HG03103 (cell line): Measurements from ENCODE around the gene FNDC3B.

Experiments used
- ATAC-seq: cut with Tn5 transposase; IDR thresholded peaks from one replicate; pipeline ENCODE4 v1.9.1; 2021; ENCODE audit warnings: low read depth; ENCODE audit not compliant: unreplicated experiment

FNDC3B gene

DNA sequence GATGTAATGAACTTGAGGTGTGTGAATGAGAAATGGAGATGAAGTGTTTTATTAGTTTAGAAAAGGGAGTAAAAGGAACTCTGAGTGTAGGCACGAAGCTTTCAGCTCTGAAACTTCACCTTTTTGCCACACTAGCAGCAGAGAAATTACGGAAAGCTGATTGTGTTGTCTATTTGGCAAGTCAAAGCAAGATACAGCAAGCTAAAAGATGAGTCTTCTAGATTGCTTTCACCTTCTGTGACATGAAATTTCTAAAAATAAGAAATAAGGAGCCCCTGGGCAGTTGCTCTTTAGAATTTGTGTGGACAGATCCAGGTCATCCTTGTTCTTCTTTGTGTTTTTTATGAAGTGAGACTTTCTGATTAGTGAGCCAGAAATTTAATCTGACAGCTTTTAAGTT, 143.4 kb downstream of the FNDC3B start:
- ATAC-seq = no peak

DNA sequence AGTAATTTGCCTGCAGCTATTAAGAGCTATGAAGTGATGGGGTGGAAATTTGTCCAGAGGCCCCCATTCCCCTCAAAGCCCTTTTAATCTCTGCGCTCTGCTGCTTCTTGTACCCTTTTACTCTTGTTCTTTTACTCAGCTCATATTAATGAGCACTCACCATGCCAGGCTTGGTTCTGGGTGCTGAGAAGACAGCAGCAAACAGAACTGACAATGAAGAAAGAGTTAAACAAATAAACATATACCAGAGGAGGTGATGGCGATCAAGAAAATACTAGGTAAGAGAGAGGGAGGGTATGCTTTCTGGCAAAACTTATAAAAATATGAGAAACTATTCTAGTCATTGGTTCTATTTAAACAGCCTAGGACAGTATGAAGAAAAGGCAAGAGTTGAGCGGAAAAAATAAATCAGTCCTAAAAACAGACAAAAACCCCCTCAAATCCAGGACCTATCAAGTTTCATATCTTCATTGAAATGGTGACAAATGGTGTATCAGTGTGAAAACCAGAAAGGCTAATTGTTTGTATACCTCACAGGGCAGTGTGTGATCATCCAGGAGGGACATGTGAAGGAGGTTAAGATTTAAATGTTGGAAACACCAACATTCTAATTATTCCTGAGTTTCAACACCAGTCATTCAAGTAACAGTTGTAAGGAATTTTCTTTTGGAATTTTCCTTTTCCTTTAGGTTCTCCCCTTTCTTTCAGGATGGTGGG, 144.9 kb downstream of the FNDC3B start:
- ATAC-seq = no peak

DNA sequence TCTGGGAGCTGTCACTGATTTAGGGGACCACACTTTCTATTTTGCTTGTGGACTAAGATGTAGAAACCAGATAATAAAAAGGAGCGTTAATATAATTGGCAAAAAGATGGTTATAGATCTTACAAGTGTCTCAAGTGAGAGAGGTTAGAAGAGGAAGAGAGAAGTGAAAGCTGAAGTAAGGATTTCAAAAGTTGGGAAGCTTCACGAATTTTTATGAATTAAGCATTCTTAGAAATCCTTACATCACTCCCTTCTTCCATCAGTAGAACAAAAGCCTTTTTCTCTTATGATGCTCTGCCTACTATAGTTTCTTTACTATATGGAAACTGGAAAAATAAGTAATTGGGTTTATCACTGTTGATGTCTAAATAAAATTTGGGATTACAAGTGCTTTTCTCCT, 146.5 kb downstream of the FNDC3B start:
- ATAC-seq = no peak

DNA sequence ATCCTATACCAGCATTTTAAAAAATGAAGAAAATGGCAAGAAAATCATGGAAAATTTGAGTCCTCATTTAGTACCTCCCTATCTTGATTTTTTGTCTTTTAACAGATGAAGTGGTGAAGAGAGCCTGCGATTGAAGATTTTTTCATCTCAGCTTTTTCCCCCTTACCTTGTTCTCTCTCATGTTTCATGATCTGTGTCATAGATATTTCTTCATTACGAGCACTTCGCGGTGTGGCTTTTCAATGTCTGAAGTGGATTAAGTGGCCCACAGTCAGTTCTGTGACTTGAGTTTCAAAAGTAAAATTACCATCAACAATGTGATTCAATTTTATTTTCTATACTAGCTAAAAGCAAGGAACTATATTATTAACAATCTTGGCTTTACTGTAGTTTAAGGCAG, 147.2 kb downstream of the FNDC3B start:
- ATAC-seq = no peak

DNA sequence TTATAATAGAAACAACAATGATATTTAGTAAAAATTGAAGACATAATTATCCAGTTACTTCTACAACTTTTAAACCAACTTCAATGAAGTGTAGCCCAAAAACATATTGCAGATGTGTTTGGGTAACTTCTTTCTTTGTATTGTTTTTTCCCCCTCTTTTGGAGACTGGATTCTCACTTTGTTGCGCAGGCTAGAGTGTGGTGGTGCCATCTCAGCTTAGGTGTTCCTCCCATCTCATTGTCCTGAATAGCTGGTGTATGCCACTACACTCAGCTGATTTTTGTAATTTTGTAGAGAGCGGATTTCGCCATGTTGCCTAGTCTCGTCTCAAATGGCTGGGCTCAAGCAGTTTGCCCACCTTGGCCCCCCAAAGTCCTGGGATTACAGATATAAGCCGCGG, 148.1 kb downstream of the FNDC3B start:
- ATAC-seq = no peak

DNA sequence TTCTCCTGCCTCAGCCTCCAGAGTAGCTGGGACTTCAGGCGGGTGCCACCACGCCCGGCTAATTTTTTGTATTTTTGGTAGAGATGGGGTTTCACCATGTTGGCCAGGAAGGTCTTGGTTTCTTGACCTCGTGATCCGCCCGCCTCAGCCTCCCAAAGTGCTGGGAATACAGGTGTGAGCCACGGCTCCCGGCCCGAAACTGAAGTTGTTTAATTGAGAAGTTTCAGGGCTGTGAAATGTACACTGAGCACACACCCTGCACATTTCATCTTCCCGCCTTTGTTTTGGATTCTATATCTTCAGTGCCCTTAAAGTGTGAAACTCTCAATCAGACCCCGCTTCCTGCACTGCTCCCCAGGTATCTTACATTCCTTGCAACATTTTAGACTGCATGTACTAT, 149.1 kb downstream of the FNDC3B start:
- ATAC-seq = no peak

DNA sequence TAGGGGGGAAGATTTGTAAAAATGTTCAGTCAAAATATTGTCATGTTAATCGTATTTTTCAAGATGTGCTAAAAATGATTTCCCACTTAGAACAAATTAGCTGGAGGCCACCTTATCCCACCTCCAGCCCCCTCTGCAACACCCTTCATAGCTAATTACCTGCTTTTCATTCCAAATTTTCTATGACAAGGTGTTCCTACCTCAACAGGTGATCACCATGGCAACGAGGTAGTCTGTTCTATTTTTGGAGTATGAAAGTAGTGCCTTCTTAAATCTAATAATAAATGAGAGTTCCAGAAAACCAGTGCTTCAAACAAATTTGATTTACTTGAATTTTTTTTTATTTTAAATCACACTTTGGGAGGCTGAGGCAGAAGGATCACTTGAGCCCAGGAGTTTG, 149.8 kb downstream of the FNDC3B start:
- no peak for ATAC-seq

DNA sequence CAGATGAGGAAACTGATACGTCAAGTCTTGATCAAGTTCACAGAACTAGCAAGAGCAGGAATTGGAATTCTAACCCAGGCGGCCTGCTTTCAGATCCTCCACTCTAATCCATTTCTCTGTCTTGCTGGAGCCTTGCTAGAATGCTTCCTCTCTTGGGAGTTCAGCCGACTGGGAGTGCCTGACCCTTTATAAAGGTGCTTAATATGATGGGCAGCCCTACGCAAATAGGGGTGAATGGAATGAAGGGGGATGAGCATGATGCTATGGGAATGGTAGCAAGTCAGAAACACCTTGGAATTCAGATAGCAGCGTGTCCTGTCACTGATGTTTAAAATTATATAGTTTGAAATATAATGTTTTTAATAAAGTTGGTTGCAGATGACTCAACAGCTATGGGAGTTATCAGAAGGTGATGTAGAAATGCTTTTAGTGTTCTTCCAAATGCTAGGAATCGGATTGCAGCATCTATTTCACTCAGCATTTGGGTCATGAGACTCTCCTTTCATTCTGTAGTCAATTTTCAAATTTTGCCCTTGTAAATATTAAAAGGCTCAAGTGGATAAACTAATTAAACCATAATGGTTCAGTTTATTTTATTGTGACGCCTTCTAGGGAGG, 150.7 kb downstream of the FNDC3B start:
- ATAC-seq = no peak

DNA sequence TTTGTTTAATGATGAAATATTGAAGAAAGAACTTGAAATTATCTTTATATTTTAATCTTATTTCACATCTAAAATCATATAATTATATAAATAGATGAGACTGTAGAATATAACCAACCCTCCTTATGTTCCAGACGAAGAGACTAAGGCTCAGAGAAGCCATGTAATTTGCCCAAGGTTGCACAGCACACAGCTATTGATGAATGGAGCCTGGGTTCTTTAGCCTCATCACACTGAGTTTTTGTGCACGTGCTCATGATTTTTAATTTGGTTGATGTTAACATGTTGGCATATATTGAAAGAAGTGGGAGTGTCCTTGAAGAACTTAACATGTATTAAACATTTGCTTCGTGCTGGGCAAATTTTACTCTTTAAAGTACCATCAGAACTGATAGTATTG, 151.6 kb downstream of the FNDC3B start:
- ATAC-seq = no peak

DNA sequence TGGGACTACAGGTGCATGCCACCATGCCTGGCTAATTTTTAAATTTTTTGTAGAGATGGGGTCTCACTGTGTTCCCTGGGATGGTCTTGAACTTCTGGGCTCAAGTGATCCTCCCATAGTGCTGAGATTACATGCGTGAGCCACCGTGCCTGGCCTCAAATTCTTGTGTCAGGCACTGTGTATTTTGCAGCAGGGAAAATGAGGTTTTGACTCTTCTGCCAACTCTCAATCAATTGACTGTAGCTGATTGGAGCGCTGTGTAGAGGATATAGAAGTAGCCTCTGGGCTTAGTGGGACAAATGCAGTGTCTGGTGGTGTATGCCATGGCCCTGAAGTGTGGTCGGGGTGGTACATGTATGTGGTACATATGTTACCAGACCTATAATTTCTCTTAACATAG, 152.3 kb downstream of the FNDC3B start:
- ATAC-seq = no peak

DNA sequence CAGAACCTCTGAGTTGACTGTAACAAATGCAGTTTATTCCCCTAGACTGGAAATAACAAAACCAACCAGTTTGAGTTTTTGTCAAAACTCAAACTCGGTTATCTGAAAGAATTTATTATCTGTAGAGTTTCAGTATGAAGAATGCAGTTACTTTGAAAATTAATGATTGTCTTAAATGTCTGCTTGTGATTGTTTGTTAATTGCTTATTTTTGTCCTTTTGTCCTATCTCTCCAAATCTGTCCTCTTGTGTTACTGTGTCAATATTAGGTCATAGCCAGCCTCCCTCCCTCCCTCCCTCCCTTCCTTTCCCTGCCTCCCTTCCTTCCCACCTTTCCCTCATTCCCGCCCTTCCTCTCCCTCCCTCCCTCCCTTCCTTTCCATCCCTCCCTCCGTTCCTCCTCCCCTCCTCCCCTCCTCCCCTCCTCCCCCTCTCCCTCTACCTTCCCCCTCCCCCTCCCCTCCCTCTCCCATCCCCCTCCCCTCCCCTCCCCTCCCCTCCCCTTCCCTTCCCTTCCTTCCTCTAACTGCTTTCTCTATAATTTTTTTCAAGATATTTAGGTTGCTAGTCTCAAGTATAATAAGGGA, 153.5 kb downstream of the FNDC3B start:
- no peak for ATAC-seq

DNA sequence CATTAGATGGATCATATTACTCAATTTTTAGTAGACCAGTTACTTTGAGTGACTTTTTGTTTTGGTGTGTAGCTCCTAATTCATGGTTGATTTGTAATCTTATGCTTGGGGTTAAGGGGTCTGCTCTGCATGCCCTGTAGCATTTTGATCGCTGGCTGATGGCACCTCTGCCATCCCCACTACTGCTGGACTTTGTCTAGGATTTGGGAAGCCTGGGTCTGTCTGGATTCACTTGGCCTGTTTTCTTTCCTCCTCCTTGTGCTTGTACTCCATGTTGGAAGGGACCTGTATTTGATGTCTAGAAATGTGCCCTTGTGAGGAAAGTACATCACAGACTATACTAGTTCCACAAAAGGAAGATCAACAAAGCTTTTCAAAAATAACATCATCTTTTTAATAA, 154.1 kb downstream of the FNDC3B start:
- ATAC-seq = no peak

DNA sequence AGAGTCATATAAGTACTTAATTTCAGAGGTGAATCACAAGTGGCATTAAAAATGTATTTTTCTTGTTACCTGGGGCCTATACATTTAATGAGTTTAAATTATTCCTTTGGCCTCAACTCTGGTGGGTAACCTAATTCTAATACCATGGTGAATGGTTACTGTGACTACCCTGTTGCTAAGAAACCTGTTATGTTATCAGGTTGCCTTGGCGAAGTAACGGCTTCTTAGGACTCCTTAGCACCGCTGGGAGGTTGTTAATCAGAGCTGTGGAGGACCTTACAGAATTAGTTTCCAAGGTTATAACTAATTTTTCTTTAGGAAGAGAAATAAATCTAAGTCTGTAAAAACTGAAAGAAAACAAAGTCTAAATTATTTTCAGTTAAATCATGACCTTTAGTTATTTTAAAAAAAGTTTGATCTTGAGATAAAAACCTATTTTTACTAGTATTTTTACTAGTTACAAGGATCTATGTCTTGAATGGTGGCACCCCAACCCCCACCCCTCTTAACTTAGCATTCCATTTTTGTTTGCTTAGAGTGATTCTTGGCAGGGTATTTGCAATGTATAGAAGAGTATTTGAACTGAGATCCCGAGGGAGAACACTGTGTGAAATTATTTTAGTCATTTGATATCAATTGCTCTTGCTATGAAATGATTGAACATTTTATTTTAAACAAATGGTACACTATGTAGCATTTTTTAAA, 155.5 kb downstream of the FNDC3B start:
- ATAC-seq = no peak

DNA sequence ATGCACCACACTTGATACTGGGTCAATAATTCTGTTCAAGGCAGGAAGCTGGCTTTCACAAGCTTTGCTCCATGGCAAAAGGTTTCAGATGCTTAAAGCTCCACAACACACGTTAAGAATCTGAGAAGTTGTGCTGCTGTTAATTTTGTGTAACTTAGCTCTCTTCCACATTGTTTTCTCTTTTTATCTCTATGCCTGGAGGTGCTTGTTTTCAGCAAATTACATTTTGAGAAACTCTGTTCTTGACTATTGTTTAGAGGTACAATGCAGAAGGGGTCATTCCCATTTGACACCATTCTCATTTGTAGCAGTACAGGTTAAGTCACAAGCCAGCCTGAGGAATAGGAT, 156.0 kb downstream of the FNDC3B start:
- no peak for ATAC-seq

DNA sequence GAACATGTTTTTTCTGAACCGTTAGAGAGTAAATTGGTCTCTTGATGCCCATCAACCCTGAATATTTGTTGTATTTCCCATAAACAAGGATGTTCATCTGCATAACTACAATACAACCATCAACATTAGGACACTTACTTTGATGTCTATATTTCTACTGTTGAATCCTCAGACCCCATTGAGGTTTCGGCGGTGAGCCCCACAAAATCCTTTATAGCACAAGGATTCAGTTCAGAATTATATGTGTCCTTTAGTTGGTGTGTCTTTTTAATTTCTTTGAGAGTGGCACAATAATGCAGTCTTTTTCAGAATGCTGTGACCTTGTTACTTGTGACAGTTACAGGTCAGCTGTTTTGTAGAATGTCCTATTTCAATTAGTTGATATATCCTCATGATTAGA, 158.0 kb downstream of the FNDC3B start:
- no peak for ATAC-seq

DNA sequence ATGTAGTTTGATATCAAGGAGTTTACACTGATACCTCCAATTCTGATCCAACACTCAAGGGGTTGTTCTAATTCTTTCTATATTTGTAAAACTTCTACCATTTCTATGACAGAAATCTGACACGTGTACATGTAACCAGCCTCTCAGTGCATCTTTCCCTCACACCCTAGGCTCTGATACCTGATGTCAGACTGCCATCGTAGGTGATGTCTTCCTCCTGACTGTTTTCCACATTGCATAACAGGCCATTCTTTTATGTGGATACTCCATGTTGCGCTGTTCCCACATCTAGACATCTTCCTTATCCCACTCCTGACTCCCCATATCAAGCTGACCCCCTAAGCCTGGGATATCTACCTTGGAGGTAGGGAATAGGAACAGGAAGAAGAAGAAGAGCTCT, 159.1 kb downstream of the FNDC3B start:
- no peak for ATAC-seq

DNA sequence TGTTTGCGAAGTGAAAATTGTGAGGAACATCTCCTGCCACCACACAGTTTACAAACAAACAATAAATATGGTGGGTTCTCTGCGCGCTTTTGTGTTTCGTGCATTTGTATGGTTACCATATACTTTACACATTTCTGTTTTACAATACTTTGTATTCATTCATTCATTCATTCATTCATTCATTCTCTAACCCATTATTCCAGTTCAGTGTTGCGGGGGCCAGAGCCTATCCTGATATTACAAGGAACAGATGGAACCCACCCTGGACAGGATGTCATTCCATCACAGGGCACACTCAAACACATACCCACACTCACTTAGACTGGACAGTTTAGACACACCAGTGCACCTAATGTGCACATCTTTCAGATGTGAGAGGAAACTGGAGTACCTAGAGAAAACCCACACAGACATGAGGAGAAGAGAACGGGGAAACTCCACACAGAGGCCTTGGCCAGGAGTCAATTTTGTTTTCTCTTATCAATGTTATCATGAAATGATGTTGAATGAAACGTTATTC, 160.5 kb downstream of the FNDC3B start:
- no peak for ATAC-seq

DNA sequence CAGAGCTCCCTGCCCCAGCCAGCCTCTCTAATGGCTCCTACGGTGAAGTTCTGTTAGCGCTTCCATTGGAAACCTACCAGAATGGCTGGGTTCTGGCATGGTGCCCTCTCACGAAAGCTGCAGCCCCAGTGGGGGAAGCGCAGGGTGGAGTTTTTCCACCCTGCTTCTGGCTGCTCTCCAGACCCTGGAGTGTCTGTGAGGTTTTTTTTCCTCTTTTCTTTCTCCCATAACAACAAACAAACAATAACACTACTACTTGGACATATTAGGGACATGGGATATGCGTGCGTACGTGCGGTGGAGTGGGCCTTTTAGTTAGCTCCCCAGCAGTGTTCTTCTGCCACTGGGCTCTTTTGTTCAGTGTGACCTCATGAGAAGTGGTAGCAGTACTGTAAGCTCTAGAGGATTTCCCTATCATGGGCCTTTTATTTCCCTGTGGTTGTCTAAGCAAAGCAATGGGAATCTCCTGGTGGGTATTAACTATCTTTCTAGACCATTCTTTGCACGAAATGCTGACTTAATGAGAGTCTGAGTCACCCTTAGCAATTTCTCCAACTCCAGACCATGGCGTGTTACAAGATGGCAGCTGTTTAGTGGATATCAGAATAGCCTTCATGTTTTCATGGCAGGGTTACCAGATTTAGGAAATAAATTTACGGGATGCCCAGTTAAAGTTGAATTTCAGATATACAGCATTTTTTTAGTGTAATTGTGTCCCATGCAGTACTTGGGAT, 161.9 kb downstream of the FNDC3B start:
- ATAC-seq = no peak

DNA sequence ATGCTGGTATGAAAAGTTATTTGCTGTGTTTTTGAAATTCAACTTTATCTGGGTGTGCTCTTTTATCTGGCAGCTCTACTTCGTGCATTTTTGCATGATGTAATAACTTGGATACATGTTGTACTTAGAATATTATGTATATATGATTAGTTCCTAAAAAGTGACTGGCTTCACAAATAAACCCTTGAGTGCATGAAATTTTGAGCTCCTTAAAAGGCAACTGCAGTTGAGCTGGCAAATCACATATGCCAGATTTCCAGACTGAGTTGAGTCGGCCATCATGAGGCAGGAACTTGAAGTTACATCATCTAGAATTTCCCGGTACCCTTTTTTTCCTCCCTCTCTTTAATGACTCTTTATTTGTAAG, 162.5 kb downstream of the FNDC3B start:
- no peak for ATAC-seq

DNA sequence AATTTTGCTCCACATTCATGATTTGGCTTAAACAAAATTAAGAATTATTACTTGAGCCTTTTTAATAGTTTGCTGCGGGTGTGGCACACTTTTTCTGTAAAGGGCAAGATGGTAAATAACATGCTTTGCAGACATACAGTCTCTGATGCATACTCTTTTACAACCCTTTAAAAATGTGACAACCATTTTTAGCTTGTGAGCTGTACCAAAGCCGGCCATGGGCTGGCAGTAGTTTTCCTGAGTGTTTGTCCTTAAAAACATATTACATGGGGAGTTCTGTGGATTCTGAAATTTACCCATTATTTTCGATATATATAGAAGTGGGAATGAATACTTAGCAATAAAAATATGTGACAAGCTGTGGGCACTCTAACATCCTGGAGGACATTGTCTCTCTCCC, 163.4 kb downstream of the FNDC3B start:
- ATAC-seq = no peak
